HCT116 (cell line): ENCODE measurements around the gene KIR3DL1. TPM values are rescaled to one million over a fixed set of nuclear protein-coding genes. Genes with fewer than 3 reads are reported as not detected.

Experiments used
- ATAC-seq: fragments of 200-7000 bp; cut with Tn5 transposase; 2 replicates; pipeline ENCODE4 v1.9.1; 2020; ENCODE audit warnings: mild to moderate bottlenecking, moderate library complexity
- BruUV-seq: library from RNA; stranded (reverse); fragments of 400-500 nt; replicated peaks from 2 replicates; lab custom pipeline; 2021; lab: Mats Ljungman, UMichigan
- CTCF ChIA-PET: fragments of 300-600 bp; sonication (Branson Sonifier 250); formaldehyde crosslinking; loops from one replicate; lab custom pipeline; 2021; ENCODE audit warnings: antibody characterized with exemption; lab: Charles Lee
- POLR2A ChIA-PET: fragments of 300-600, 350-600 bp; sonication (Branson Sonifier 250); formaldehyde crosslinking; loops from one replicate; lab custom pipeline; 2021; ENCODE audit warnings: antibody characterized with exemption; lab: Charles Lee
- RAD21 ChIA-PET, 2 experiments: fragments of 300-600 bp; sonication (Branson Sonifier 250); formaldehyde crosslinking; loops; one replicate each; lab custom pipeline; 2023; ENCODE audit warnings: low total read pairs in 2 of 2; ENCODE audit not compliant: uncharacterized antibody in 2 of 2, unreplicated experiment in 2 of 2, low non-redundant PET in 1 of 2; lab: Charles Lee
- DNase-seq: peaks from one replicate; pipeline ENCODE4 v3.0.0-alpha.2; 2010; ENCODE audit warnings: low read depth, low spot score
- H2AFZ ChIP-seq: fragments of 200-600 bp; shearing (Covaris generic), sonication (generic); 2 replicates; pipeline ENCODE4 v1.6.1; 2017; ENCODE audit warnings: low read depth, mixed run types, mixed read lengths, antibody characterized with exemption, low read length; ENCODE audit not compliant: poor library complexity, severe bottlenecking
- H3K27ac ChIP-seq: 2 replicates; pipeline ENCODE4 v1.5.1; 2012; ENCODE audit warnings: low read depth, low read length
- H3K27me3 ChIP-seq: fragments of 200-600 bp; sonication (generic); 2 replicates; pipeline ENCODE4 v1.6.1; 2016; ENCODE audit warnings: mixed run types, low read length, mixed read lengths; ENCODE audit not compliant: insufficient read depth
- H3K36me3 ChIP-seq, 2 experiments: fragments of 200-500 bp in 1 of 2; fragments of 200-600 bp in 1 of 2; sonication (Bioruptor generic) in 1 of 2; sonication (generic) in 1 of 2; 2 replicates each; pipeline versions ENCODE4 v1.5.1 to v1.6.1; 2014 to 2016; ENCODE audit warnings: low read length in 2 of 2, inconsistent platforms in 1 of 2, mixed read lengths in 1 of 2, mixed run types in 1 of 2; ENCODE audit not compliant: insufficient read depth in 2 of 2, control insufficient read depth in 1 of 2
- H3K4me1 ChIP-seq, 2 experiments: fragments of 200-600 bp in 1 of 2; sonication (generic) in 1 of 2; 2 replicates each; pipeline versions ENCODE4 v1.5.1 to v1.6.1; 2012 to 2017; ENCODE audit warnings: low read length in 2 of 2, inconsistent platforms in 1 of 2, mild to moderate bottlenecking in 1 of 2, mixed read lengths in 1 of 2, mixed run types in 1 of 2, moderate library complexity in 1 of 2; ENCODE audit not compliant: insufficient read depth in 2 of 2, control insufficient read depth in 1 of 2
- H3K4me2 ChIP-seq: fragments of 200-600 bp; sonication (generic); 2 replicates; pipeline ENCODE4 v1.6.1; 2017; ENCODE audit warnings: mixed run types, low read length, mixed read lengths
- H3K4me3 ChIP-seq, 2 experiments: fragments of 200-600 bp in 1 of 2; sonication (generic) in 1 of 2; replicated peaks in 1 of 2; 2 replicates each; pipeline ENCODE4 v1.5.1; 2011 to 2016; ENCODE audit warnings: low read length in 2 of 2, control low read depth in 1 of 2, low read depth in 1 of 2, mild to moderate bottlenecking in 1 of 2, mixed read lengths in 1 of 2, mixed run types in 1 of 2
- H3K79me2 ChIP-seq: fragments of 200-600 bp; sonication (generic); 2 replicates; pipeline ENCODE4 v1.6.1; 2017; ENCODE audit warnings: mild to moderate bottlenecking, mixed run types, low read length, moderate library complexity, mixed read lengths; ENCODE audit not compliant: insufficient read depth
- H3K9ac ChIP-seq: fragments of 200-600 bp; sonication (generic); 2 replicates; pipeline ENCODE4 v1.6.1; 2016; ENCODE audit warnings: low read length, mixed read lengths
- H3K9me2 ChIP-seq: fragments of 200-600 bp; sonication (generic), shearing (Covaris generic); 2 replicates; pipeline ENCODE4 v1.6.1; 2017; ENCODE audit warnings: mixed run types, mild to moderate bottlenecking, moderate library complexity; ENCODE audit not compliant: insufficient read depth
- H3K9me3 ChIP-seq, 2 experiments: fragments of 200-500 bp in 1 of 2; fragments of 200-600 bp in 1 of 2; sonication (Bioruptor generic) in 1 of 2; sonication (generic) in 1 of 2; 2 replicates each; pipeline ENCODE4 v1.6.1; 2014 to 2017; ENCODE audit warnings: low read length in 2 of 2, mixed read lengths in 2 of 2, inconsistent platforms in 1 of 2, low read depth in 1 of 2, mild to moderate bottlenecking in 1 of 2, mixed run types in 1 of 2, moderate library complexity in 1 of 2; ENCODE audit not compliant: control insufficient read depth in 1 of 2, insufficient read depth in 1 of 2
- H4K20me1 ChIP-seq: fragments of 200-600 bp; sonication (generic), shearing (Covaris generic); 2 replicates; pipeline ENCODE4 v1.6.1; 2017; ENCODE audit warnings: mixed run types, mild to moderate bottlenecking, moderate library complexity; ENCODE audit not compliant: insufficient read depth
- CBX3 ChIP-seq: IDR thresholded peaks from 2 replicates; pipeline ENCODE4 v1.6.1; 2012; ENCODE audit warnings: low read depth
- EGR1 ChIP-seq: IDR thresholded peaks from 2 replicates; pipeline ENCODE4 v1.6.1; 2012; ENCODE audit warnings: low read depth
- ELF1 ChIP-seq: IDR thresholded peaks from 2 replicates; pipeline ENCODE4 v1.6.1; 2012; ENCODE audit warnings: low read depth, borderline replicate concordance
- EZH2phosphoT487 ChIP-seq: fragments of 200-600 bp; IDR thresholded peaks from 2 replicates; pipeline ENCODE4 v1.6.1; 2018; ENCODE audit warnings: antibody characterized with exemption, borderline replicate concordance
- FOSL1 ChIP-seq: IDR thresholded peaks from 2 replicates; pipeline ENCODE4 v1.6.1; 2012; ENCODE audit warnings: low read depth
- JUND ChIP-seq: IDR thresholded peaks from 2 replicates; pipeline ENCODE4 v1.6.1; 2012
- POLR2A ChIP-seq: IDR thresholded peaks from 2 replicates; pipeline ENCODE4 v1.7.0; 2011; ENCODE audit warnings: borderline replicate concordance; ENCODE audit not compliant: insufficient read depth, insufficient read length; ENCODE audit errors: extremely low read depth
- POLR2AphosphoS5 ChIP-seq: IDR thresholded peaks from 2 replicates; pipeline ENCODE4 v1.6.1; 2011; ENCODE audit warnings: mild to moderate bottlenecking, low read depth, low read length, moderate library complexity
- RAD21 ChIP-seq: IDR thresholded peaks from 2 replicates; pipeline ENCODE4 v1.6.1; 2012; ENCODE audit warnings: low read depth, mild to moderate bottlenecking
- SP1 ChIP-seq: IDR thresholded peaks from 2 replicates; pipeline ENCODE4 v1.6.1; 2012; ENCODE audit warnings: low read depth
- SRF ChIP-seq: IDR thresholded peaks from 2 replicates; pipeline ENCODE4 v1.6.1; 2012; ENCODE audit warnings: low read depth
- YY1 ChIP-seq: IDR thresholded peaks from 2 replicates; pipeline ENCODE4 v1.6.1; 2011; ENCODE audit warnings: low read length, low read depth, moderate library complexity, mild to moderate bottlenecking; ENCODE audit not compliant: insufficient replicate concordance; ENCODE audit errors: extremely low read depth
- ZNF274 ChIP-seq: fragments of 200-500 bp; sonication (Bioruptor generic); IDR thresholded peaks from 2 replicates; pipeline ENCODE4 v1.6.1; 2014; ENCODE audit warnings: mild to moderate bottlenecking, low read depth, low read length, inconsistent platforms
- intact Hi-C: fragments of 100-400 bp; cut with micrococcal nuclease; formaldehyde crosslinking; loops from 2 replicates; pipeline ENCODE4 v1.10.0; 2022
- total RNA-seq: library from RNA; stranded (reverse); gene quantifications from one replicate; pipeline ENCODE4 v1.2.1, GENCODE V29; 2021; ENCODE audit not compliant: unreplicated experiment
- TF ChIP-seq, protein P1 (sequence below): IDR thresholded peaks from 2 replicates; pipeline ENCODE4 v1.6.1; 2011; ENCODE audit warnings: mild to moderate bottlenecking, low read length, moderate library complexity; ENCODE audit not compliant: insufficient replicate concordance; ENCODE audit errors: extremely low read depth
- TF ChIP-seq, protein P2 (sequence below): IDR thresholded peaks from 2 replicates; pipeline ENCODE4 v1.6.1; 2012; ENCODE audit warnings: low read depth
- TF ChIP-seq, protein P3 (sequence below): IDR thresholded peaks from 2 replicates; pipeline ENCODE4 v1.6.1; 2012

The KIR3DL1 gene
- total RNA-seq, 1 experiment from 2014 or later, result not detected

DNA sequence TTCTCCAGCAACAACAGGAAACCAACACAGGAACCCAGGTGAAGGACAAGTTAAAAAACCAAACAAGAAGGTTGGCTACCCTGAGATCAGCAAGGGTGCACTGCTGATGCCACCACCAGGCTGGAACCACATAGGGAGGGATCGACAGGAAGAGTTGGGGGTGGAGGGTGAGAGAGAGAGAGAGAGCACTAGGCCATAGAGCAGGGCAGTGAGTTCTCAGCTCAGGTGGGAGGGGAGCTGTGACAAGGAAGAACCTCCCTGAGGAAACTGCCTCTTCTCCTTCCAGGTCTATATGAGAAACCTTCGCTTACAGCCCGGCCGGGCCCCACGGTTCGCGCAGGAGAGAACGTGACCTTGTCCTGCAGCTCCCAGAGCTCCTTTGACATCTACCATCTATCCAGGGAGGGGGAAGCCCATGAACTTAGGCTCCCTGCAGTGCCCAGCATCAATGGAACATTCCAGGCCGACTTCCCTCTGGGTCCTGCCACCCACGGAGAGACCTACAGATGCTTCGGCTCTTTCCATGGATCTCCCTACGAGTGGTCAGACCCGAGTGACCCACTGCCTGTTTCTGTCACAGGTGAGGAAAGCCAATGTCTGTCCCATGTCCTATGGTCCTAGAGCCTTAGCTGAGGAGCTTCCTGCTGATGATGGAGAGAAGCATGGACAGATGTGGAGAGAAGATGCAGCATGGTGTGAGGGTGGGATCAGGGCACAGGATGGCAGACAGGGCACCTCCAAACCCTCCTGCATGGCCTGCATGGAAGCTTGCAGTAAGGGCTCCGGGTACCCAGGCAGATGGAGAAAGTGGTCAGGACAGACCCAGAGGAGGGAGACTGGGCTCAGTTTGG lies 10.4 kb upstream of the KIR3DL1 start (continued):
- TF ChIP-seq, protein P1, sequence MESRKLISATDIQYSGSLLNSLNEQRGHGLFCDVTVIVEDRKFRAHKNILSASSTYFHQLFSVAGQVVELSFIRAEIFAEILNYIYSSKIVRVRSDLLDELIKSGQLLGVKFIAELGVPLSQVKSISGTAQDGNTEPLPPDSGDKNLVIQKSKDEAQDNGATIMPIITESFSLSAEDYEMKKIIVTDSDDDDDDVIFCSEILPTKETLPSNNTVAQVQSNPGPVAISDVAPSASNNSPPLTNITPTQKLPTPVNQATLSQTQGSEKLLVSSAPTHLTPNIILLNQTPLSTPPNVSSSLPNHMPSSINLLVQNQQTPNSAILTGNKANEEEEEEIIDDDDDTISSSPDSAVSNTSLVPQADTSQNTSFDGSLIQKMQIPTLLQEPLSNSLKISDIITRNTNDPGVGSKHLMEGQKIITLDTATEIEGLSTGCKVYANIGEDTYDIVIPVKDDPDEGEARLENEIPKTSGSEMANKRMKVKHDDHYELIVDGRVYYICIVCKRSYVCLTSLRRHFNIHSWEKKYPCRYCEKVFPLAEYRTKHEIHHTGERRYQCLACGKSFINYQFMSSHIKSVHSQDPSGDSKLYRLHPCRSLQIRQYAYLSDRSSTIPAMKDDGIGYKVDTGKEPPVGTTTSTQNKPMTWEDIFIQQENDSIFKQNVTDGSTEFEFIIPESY, result no peak
- TF ChIP-seq, protein P2, sequence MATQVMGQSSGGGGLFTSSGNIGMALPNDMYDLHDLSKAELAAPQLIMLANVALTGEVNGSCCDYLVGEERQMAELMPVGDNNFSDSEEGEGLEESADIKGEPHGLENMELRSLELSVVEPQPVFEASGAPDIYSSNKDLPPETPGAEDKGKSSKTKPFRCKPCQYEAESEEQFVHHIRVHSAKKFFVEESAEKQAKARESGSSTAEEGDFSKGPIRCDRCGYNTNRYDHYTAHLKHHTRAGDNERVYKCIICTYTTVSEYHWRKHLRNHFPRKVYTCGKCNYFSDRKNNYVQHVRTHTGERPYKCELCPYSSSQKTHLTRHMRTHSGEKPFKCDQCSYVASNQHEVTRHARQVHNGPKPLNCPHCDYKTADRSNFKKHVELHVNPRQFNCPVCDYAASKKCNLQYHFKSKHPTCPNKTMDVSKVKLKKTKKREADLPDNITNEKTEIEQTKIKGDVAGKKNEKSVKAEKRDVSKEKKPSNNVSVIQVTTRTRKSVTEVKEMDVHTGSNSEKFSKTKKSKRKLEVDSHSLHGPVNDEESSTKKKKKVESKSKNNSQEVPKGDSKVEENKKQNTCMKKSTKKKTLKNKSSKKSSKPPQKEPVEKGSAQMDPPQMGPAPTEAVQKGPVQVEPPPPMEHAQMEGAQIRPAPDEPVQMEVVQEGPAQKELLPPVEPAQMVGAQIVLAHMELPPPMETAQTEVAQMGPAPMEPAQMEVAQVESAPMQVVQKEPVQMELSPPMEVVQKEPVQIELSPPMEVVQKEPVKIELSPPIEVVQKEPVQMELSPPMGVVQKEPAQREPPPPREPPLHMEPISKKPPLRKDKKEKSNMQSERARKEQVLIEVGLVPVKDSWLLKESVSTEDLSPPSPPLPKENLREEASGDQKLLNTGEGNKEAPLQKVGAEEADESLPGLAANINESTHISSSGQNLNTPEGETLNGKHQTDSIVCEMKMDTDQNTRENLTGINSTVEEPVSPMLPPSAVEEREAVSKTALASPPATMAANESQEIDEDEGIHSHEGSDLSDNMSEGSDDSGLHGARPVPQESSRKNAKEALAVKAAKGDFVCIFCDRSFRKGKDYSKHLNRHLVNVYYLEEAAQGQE, result no peak

DNA sequence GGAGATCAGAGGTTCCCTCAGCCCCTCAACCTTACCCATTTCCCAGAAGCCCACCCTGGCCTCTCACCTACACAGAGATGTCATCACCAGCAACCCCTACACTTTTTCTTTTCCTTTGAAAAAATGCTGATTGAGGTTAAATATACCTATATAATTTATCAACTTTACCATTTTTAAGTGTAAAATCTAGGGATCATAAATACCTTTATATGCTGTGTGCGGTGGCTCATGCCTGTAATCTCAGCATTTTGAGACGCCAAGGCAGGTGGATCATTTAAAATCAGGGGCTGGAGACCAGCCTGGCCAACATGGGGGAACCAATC lies 9.8 kb upstream of the KIR3DL1 start:
- ATAC-seq, result no peak
- POLR2A ChIA-PET, result no interaction called here
- no peaks in the 10 kb centered on the region for H3K36me3 ChIP-seq
- H3K9me2 ChIP-seq, result no peaks in the 10 kb centered on the region
- H3K4me2 ChIP-seq, result no peak overlapping the region
- no peaks in the 10 kb centered on the region for H4K20me1 ChIP-seq
- no peak overlapping the region for H3K27ac ChIP-seq
- no peak overlapping the region for H2AFZ ChIP-seq
- H3K79me2 ChIP-seq, result no peaks in the 10 kb centered on the region
- RAD21 ChIA-PET, result no interaction called here
- CTCF ChIA-PET, result no interaction called here
- DNase-seq, result no peak
- H3K4me3 ChIP-seq, result no peak overlapping the region
- no TSS peak for BruUV-seq
- no peak overlapping the region for H3K9ac ChIP-seq
- no peaks in the 10 kb centered on the region for H3K4me1 ChIP-seq
- H3K27me3 ChIP-seq, result peaks cover 12% of the 10 kb centered on the region; the same call in 1 of the 2 replicates
- H3K9me3 ChIP-seq, result peaks cover 0 to 3% of the 10 kb centered on the region in 2 experiments; a peak in 1 of 4 replicates
- intact Hi-C loops, result no loop called here
- TF ChIP-seq FOSL1 (no peak), POLR2A (no peak), POLR2AphosphoS5 (no peak), YY1 (no peak), RAD21 (no peak), SP1 (no peak), SRF (no peak), EGR1 (no peak), ZNF274 (no peak), CBX3 (no peak), EZH2phosphoT487 (no peak), JUND (no peak), ELF1 (no peak)
- TF ChIP-seq, protein P1, result no peak
- TF ChIP-seq, protein P3, sequence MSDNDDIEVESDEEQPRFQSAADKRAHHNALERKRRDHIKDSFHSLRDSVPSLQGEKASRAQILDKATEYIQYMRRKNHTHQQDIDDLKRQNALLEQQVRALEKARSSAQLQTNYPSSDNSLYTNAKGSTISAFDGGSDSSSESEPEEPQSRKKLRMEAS, result no peak
